HG03558 (cell line): ENCODE measurements around the gene FGD5.
"Not testable (repeated sequence)": the region's sequence is repeated elsewhere in the genome, so short reads cannot be mapped to it uniquely, and the experiment has no call there.

Source experiments
- ATAC-seq: cut with Tn5 transposase; IDR thresholded peaks from one replicate; pipeline ENCODE4 v1.9.1; 2021; ENCODE audit warnings: moderate number of reproducible peaks; ENCODE audit not compliant: unreplicated experiment; ENCODE audit errors: extremely low read depth

FGD5 gene

DNA sequence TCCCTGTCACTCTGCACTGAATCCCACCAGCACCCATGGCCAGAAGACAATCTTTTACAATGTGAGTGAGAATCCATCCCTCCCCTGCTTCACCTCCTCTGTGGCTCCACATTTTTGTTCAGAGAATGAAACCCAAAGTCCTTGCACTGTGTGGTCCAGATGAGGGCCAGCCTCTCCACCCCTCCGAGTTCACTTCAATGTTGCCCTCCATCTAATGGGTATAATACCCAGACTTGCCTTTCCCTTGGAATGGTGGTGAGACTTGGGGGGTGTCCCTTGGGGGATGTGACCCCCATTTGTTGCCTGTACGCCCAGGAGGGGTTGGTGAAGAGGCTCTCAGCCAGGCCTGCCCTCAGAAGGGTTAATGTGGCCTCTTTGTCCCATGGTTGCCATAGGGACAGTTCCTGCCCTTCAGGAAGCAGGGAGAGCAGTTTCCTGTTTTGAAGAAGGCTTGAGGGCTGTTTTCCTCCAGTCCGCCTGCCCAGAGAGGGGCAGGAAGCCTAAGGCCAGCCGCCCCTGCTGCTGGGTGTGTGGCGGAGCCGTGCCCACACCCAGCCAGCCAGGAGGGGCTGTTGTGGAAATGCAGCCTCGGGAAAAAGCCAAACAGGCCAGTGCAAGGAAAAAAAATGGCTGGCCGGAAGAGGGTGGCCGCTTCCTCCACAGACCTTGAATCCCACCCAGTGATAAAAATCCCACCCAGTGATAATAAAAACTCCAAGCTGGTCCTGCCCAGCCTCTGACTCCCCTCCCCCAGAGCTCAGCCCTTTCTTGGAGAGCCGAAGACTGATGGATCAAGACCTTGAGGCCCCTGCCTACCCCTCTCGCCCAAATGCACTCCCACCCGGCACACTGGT is 14.6 kb upstream of the FGD5 start:
- no peak for ATAC-seq

DNA sequence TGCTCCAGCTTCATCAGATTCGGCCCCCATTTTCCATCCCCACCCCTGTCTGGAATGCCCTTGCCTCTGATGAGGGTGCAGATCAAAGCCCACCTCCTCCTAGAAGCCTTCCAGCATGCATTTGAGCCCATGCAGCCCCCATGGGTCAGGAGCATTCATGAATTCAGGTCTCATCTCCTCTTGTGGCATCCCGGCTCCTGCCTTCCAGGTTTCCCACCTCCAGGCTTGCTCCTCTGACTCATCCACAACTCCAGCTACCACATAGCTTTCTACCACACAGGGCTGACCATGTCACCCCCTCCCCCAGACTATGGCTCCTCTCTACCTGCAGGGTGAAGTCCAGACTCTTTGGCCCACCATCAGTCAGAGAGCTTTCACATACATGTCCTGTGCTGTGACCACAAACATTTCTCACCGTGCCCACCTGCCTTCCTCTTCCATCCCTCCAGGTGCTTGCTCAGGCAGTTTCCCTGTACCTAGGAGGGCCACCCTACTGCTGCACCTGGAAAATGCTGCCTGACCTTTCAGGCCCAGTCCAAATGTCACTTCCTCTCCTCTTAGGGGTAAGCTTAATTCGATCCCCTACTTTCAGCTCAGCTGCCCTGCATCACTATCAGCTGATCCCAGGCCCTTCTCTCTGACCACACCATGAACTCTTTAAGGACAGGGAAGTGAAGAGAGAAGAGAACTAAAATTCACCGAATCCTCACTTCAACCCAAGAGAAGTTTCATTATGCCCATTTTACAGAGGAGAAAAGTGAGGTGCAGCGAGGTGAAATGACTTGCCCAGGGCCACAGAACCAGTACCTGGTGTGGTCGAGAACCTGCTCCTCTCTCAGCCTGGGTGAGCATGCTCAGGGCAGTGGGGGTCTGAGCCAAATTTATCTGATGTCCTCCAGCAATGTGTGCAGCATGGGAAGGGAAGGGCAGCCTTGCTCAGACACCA is 13.7 kb upstream of the FGD5 start:
- no peak for ATAC-seq

- no peak for ATAC-seq
These were observed 12.7 kb upstream of the FGD5 start for GRCh38 chr3:14805961-14806537.

- no peak for ATAC-seq
These were observed 12.0 kb upstream of the FGD5 start for GRCh38 chr3:14806641-14807263.

GRCh38 chr3:14808025-14808424 is 10.7 kb upstream of the FGD5 start:
- ATAC-seq, result no peak

DNA sequence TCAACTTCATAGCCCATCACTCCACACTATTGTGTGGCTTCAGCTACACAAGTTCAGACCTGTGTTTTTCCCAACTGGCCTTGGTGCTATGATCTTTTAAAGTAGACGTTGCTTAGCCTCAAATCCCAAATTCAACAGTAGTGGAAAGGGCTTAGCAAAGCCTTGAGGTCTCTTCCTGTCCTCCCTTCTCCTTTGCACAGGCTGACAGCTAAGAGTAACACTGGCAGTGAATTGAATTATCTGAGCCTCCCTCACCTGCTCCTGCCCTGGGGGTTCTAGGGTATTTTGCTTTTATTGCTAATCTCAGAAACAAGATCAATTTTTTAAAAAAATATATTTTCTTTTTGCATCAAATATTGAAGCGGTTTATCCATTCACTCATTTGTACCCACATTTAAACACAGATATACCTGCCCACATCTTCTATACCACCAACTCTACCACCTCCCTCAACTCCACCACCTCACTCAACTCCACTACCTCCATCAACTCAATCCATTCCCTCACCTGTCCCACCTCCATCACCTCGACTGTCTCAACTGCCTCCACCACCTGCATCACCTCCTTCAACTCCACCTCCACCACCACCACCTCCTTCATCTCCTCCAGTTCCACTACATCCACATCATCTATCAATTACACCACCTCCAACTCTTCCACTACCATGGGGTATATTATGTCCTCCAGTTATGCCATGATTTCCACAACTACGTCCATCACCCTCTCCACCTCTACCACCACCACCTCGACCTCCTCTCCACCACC is 10.1 kb upstream of the FGD5 start:
- no peak for ATAC-seq

DNA sequence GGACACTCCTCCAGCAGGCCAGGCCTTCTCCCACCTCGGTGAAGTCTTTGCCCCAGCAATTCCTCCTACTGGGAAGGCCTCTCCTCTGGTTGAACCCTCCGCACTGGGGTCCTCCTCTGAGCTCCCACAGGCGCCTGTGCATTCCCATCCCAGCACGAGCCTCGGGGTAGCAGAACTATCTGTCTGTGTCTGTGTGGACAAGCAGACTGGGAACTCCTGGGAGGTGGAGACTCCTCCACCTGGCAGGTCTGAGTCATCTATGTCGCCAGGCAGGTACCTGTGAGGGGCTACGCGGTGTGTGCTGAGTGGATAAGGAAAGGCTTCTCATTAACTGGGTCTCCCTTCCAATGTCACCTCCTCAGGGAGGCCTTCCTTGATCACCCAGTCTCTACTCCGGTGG is 9.2 kb upstream of the FGD5 start:
- not testable (repeated sequence) for ATAC-seq

DNA sequence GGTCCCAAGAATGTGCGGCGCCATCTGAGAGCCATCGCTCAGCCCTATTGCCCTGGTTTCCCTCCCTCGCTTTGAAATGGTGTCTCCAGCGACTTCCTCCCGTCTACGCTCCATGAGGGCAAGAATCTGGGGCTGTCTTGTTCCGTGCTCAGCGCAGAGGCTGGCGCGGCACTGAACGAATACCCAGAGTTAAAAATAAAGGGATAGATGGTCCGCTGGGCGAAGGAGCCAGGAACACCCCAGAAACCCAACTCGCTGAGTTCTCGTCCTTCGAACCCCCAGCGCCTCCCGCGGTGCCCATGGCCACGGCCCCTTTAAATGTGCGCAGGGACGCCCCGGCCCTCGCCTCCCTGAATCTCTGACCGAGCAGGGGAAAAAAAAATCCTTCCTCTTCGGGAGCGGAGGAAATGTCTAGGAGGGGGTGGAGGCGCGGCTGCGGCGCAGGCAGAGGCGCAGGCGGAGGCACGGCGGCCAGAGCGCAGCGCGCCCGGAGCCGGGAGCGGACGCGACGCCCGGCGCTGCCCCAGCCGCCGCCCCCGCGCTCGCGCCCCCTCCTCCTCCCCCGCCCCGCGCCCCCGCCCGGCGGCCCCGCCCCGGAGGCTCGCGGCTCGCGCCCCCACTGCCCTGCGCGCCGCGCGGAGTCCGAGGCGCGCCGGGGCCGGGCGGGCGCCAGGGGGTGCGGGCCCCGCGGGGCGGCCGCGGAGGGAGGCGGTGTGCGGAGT is 8.5 kb upstream of the FGD5 start:
- ATAC-seq, result no peak

DNA sequence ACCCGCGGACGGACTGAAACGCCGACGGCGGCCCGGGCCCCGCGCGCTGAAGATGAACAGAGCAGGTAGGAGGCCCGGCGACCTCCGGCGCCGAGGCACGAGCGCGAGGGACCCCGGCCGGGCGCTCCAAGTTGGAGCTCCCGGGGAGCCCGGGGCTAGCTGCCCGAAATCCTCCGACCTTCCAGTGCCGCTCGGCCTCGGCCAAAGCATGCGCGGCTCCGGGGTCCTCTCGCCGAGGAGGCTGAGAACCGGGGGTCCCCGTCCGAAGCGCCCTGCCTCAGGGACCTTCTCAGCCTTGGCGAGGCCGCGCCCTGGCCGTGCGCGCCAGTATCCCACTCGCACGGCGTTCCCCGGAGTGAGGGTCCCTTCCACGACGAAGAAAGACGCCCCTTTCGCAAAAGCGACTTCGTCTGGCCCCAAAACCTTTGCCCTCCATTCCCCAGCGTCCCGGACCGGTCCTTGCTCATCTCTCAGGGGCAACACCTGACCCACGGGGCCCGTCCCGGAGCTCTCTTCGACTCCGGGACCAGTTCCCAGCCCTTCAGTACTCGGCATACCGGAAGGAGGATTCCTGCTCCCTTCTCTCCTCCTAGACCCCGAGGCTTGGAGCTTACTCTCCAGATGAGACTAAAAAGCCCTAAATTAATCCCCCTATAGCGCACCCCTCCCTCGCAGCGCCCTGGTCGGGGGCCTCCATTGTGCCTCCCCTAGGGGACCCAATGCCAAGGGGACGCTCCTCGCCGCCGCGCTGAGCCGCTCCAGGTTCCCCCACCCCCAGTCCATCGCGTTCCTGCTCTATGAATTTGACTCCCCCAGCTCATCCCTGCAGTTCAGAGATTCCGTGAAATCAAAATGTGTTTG is 7.7 kb upstream of the FGD5 start:
- no peak for ATAC-seq

DNA sequence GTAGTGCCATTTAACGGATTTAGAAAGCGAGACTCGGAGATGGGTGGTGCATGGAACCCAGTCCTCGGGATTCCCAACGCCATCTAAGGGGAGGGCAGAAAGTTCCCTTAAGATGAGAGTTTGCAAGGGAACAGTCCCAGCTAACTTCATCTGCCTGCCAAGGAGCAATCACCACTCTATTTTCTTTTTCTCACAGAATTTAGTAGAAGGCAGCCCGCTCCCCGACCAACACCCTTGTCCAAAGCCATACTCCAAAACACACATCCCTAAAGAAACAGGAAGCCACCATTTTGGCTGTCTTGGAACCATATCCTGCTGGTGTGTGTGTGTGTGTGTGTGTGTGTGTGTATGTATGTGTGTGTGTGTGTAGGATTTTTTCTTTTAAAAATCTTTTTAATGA is 7.1 kb upstream of the FGD5 start:
- ATAC-seq, result no peak

DNA sequence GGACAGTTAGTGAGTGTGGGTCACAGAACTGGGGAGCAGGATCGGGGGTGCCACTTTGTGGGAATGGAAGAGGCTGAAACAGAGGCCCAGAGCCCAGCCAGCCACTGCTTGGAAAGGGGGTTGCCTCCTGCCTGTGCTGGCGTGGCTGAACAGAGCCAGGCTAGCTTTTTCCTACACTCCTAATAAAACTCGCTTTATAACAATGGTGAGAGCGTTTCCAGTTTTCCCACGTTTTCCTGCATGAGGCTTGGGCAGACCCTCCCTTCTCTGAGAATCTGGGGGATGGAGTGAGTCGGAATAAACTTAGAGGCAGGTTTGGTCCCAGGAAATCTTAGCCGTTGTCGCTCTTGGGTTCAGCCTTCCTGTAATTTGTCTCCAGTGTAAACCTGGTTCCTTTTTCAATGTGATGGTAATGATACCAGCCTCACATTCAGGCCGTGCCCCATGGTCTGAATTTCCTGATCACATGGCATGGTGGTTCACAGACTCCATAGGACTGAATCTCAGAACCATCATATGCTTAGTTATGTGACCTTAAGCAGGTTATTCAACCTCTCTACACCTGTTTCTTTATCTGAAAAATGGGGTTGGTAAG is 6.5 kb upstream of the FGD5 start:
- no peak for ATAC-seq

- ATAC-seq, result no peak
These were observed 4.3 kb upstream of the FGD5 start for GRCh38 chr3:14814411-14814871.

GRCh38 chr3:14816359-14816758 is 2.4 kb upstream of the FGD5 start:
- ATAC-seq, result no peak

DNA sequence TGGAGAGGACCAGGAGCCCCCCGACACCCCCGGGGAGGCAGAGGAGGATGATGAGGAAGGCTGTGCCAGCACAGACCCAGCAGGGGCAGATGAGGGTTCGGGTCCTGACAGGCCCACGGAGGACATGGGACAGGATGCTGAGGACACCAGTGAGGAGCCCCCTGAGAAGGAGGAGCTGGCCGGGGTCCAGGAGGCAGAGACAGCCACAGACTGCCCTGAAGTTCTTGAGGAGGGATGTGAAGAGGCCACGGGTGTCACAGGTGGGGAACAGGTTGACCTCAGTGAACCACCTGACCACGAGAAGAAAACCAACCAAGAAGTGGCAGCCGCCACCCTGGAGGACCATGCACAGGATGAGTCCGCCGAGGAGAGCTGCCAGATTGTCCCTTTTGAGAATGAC is 909 bp downstream of the FGD5 start:
- ATAC-seq, result no peak

GRCh38 chr3:14820156-14820555 is 1.4 kb downstream of the FGD5 start:
- no peak for ATAC-seq

GRCh38 chr3:14821151-14821550 is 2.4 kb downstream of the FGD5 start:
- no peak for ATAC-seq

DNA sequence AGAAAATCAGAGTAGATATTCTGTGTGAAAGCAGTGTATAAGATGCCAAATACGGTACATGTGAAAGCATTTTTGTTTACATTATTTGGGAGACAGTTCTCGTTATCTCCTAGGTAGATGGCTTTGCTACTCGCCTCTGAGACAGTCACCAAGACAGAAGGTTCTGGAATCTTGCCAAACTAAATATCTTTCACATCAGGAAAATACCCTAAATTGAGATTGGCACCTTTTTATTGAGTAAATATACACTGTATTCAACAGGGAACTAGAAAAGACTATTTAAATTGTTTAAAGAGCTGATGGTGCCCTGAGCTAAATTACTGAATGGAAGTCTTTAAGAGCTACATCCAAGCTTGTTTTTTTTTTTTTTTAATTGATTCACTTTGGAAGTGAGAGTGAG is 3.4 kb downstream of the FGD5 start:
- no peak for ATAC-seq
